HG02623 (cell line): ENCODE results near the gene RHOF.
A peak's percentile ranks its signal among the peaks of the same experiment; 100 is the strongest.

Experiments used
- ATAC-seq: cut with Tn5 transposase; IDR thresholded peaks from one replicate; pipeline ENCODE4 v1.9.1; 2021; ENCODE audit warnings: moderate library complexity; ENCODE audit not compliant: unreplicated experiment

Gene RHOF

GRCh38 chr12:121805171-121806008 is 11.9 kb upstream of the RHOF start:
- no peak for ATAC-seq

- no peak for ATAC-seq
Observed at GRCh38 chr12:121804417-121805111, 11.1 kb upstream of the RHOF start.

GRCh38 chr12:121803861-121804416 is 10.5 kb upstream of the RHOF start, which contains the start of gene SETD1B:
SETD1B (plus strand) TSS chr12:121804009; CDS start chr12:121804738, 729 bp downstream.
- no peak for ATAC-seq

GRCh38 chr12:121802843-121803698 is 9.6 kb upstream of the RHOF start:
- ATAC-seq, result peak; percentile 33

GRCh38 chr12:121802485-121802842 is 9.0 kb upstream of the RHOF start:
- ATAC-seq, result no peak

GRCh38 chr12:121801595-121802484 is 8.4 kb upstream of the RHOF start:
- ATAC-seq, result no peak

GRCh38 chr12:121800694-121801594 is 7.5 kb upstream of the RHOF start:
- ATAC-seq, result no peak

- ATAC-seq, result no peak
Observed at GRCh38 chr12:121799842-121800693, 6.6 kb upstream of the RHOF start.

- ATAC-seq, result no peak
Observed at GRCh38 chr12:121799156-121799841, 5.8 kb upstream of the RHOF start.

GRCh38 chr12:121798787-121799155 is 5.3 kb upstream of the RHOF start:
- ATAC-seq, result no peak

- ATAC-seq, result no peak
Observed at GRCh38 chr12:121797937-121798786, 4.7 kb upstream of the RHOF start.

- no peak for ATAC-seq
Observed at GRCh38 chr12:121796855-121797751, 3.6 kb upstream of the RHOF start.

- ATAC-seq, result no peak
Observed at GRCh38 chr12:121795034-121795968, 1.8 kb upstream of the RHOF start.

- no peak for ATAC-seq
Observed at GRCh38 chr12:121794534-121795033, 1.1 kb upstream of the RHOF start.
